Measurements from ENCODE around the gene AUTS2. TPM values are rescaled to one million over a fixed set of nuclear protein-coding genes. Genes with fewer than 3 reads are reported as not detected.

AUTS2 gene
- total RNA-seq, 1 donor from 2014 or later, result 56.0 TPM

- Histone ChIP-seq H3K4me3 (no peak overlapping the region), H3K9me3 (peaks cover 5% of the 10 kb centered on the region), H3K27ac (no peak overlapping the region), H3K4me1 (peaks cover 6% of the 10 kb centered on the region), H3K36me3 (no peaks in the 10 kb centered on the region), H3K27me3 (no peaks in the 10 kb centered on the region)
- DNase-seq, result no peak
- no peak for ATAC-seq
- intact Hi-C loops (cut with DNase I), result no loop called here
- TF ChIP-seq CTCF (IDR thresholded peaks at IDR 0.05), result no peak
Observed at GRCh38 chr7:70717553-70718329, 1119.5 kb downstream of the AUTS2 start.

- Histone ChIP-seq H3K27me3 (no peaks in the 10 kb centered on the region), H3K36me3 (no peaks in the 10 kb centered on the region), H3K9me3 (peaks cover 5% of the 10 kb centered on the region), H3K4me3 (no peak overlapping the region), H3K4me1 (peaks cover 6% of the 10 kb centered on the region), H3K27ac (no peak overlapping the region)
- TF ChIP-seq CTCF (IDR thresholded peaks at IDR 0.05), result no peak
- DNase-seq (no peak), ATAC-seq (peak; percentile 50)
- intact Hi-C loops (cut with DNase I), result no loop called here
Observed at GRCh38 chr7:70719125-70719524, 1120.8 kb downstream of the AUTS2 start.

GRCh38 chr7:70720191-70720873 is 1122.1 kb downstream of the AUTS2 start:
- DNase-seq, result no peak
- peak overlapping the region; percentile 24 for H3K27ac ChIP-seq
- H3K9me3 ChIP-seq, result no peaks in the 10 kb centered on the region
- H3K4me3 ChIP-seq, result no peak overlapping the region
- H3K4me1 ChIP-seq, result peaks cover 6% of the 10 kb centered on the region
- no peak for TF ChIP-seq CTCF (IDR thresholded peaks at IDR 0.05)
- intact Hi-C loops (cut with DNase I), result no loop called here
- H3K36me3 ChIP-seq, result no peaks in the 10 kb centered on the region
- no peaks in the 10 kb centered on the region for H3K27me3 ChIP-seq
- ATAC-seq, result no peak

GRCh38 chr7:70721500-70721899 is 1123.2 kb downstream of the AUTS2 start:
- ATAC-seq, result no peak
- H3K9me3 ChIP-seq, result no peaks in the 10 kb centered on the region
- H3K4me1 ChIP-seq, result peaks cover 6% of the 10 kb centered on the region
- H3K27me3 ChIP-seq, result no peaks in the 10 kb centered on the region
- DNase-seq, result no peak
- H3K36me3 ChIP-seq, result no peaks in the 10 kb centered on the region
- no peak for TF ChIP-seq CTCF (IDR thresholded peaks at IDR 0.05)
- no peak overlapping the region for H3K4me3 ChIP-seq
- intact Hi-C loops (cut with DNase I), result no loop called here
- no peak overlapping the region for H3K27ac ChIP-seq

GRCh38 chr7:70723339-70723738 is 1125.1 kb downstream of the AUTS2 start:
- TF ChIP-seq CTCF (IDR thresholded peaks at IDR 0.05), result no peak
- H3K9me3 ChIP-seq, result no peaks in the 10 kb centered on the region
- ATAC-seq (no peak), DNase-seq (no peak)
- H3K27ac ChIP-seq, result no peak overlapping the region
- no peak overlapping the region for H3K4me3 ChIP-seq
- H3K27me3 ChIP-seq, result no peaks in the 10 kb centered on the region
- no peaks in the 10 kb centered on the region for H3K4me1 ChIP-seq
- no peaks in the 10 kb centered on the region for H3K36me3 ChIP-seq
- intact Hi-C loops (cut with DNase I), result no loop called here
